Type B pancreatic cell (in vitro differentiated cells): ENCODE data around the gene PAPPA. TPM values are rescaled to one million over a fixed set of nuclear protein-coding genes. Genes with fewer than 3 reads are reported as not detected.

ENCODE experiments used
- DNase-seq: peaks from one replicate; pipeline ENCODE4 v3.0.0; 2021; ENCODE audit warnings: mixed read lengths; ENCODE audit not compliant: unreplicated experiment; ENCODE audit errors: extremely low spot score
- H3K27ac Mint-ChIP-seq: 2 replicates; pipeline ENCODE4 v1.8.0; 2021; ENCODE audit warnings: mild to moderate bottlenecking, mixed read lengths
- H3K27me3 Mint-ChIP-seq: 2 replicates; pipeline ENCODE4 v1.8.0; 2021; ENCODE audit warnings: mixed read lengths
- H3K36me3 Mint-ChIP-seq: 2 replicates; pipeline ENCODE4 v1.8.0; 2021; ENCODE audit warnings: mixed read lengths
- H3K4me1 Mint-ChIP-seq: one replicate; pipeline ENCODE4 v1.8.0; 2021; ENCODE audit warnings: mixed read lengths; ENCODE audit not compliant: unreplicated experiment
- H3K4me3 Mint-ChIP-seq: 2 replicates; pipeline ENCODE4 v1.8.0; 2021; ENCODE audit warnings: mild to moderate bottlenecking, mixed read lengths
- H3K9me3 Mint-ChIP-seq: 2 replicates; pipeline ENCODE4 v1.8.0; 2021; ENCODE audit warnings: mixed read lengths
- CTCF ChIP-seq: fragments of 200-600 bp; sonication (generic); conservative IDR thresholded peaks from 2 replicates; pipeline ENCODE4 v1.5.0; 2021; ENCODE audit warnings: antibody characterized with exemption, mild to moderate bottlenecking
- total RNA-seq: library from RNA; stranded (reverse); gene quantifications from 2 replicates; pipeline ENCODE4 v1.2.1, GENCODE V29; 2021; ENCODE audit warnings: low replicate concordance

PAPPA gene
- total RNA-seq, 1 donor from 2014 or later = 11.0 TPM

DNA sequence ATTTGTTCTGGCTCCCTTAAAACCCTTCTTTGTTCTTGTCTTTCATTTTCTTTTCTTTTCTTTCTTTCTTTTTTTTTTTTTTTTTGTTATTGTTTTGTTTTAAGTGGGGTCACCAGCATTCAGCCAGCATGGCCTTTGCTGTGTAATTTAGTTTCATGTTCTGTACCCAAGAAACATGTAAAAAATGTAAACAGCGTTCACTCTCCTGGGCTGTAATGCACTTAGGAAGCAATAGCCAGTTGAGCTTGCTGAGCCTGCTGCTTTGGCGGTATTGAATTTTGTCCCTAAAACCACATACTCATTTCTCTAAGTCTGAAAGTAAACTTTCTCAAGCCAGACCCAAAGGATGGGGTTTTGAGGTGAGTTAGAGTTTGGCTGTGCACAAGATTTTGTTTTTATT lies 158.6 kb downstream of the PAPPA start:
- no peak for TF ChIP-seq CTCF
- peaks cover 11% of the 10 kb centered on the region for H3K4me1 Mint-ChIP-seq
- no peak for DNase-seq
- no peak overlapping the region for H3K4me3 Mint-ChIP-seq
- no peak overlapping the region for H3K27ac Mint-ChIP-seq
- peaks cover 6% of the 10 kb centered on the region for H3K36me3 Mint-ChIP-seq
- peaks cover 10% of the 10 kb centered on the region for H3K27me3 Mint-ChIP-seq
- no peaks in the 10 kb centered on the region for H3K9me3 Mint-ChIP-seq

GRCh38 chr9:116313638-116314037 lies 160.0 kb downstream of the PAPPA start:
- no peak overlapping the region for H3K27ac Mint-ChIP-seq
- DNase-seq = no peak
- TF ChIP-seq CTCF = no peak
- H3K27me3 Mint-ChIP-seq = peaks cover 14% of the 10 kb centered on the region
- no peaks in the 10 kb centered on the region for H3K9me3 Mint-ChIP-seq
- no peak overlapping the region for H3K4me3 Mint-ChIP-seq
- H3K4me1 Mint-ChIP-seq = peaks cover 20% of the 10 kb centered on the region
- H3K36me3 Mint-ChIP-seq = peaks cover 6% of the 10 kb centered on the region

DNA sequence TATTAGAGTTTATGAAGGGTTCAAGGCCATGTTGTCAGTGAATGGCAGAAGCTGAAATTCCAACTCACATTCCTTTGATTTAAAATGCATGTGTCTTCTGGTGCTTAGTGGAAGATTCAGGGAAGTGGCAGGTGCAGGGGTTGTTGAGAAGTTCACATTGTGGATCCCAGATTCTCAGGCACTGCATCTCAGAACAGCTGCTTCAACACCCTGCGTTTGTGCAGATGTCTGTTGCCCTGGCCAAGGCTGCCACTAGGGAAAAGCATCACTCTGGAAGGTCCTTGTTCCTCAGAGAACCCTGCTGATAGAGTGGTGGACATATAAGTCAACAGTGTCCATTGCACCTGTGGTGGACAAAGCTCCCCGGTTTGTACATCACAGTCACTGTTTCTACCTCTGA lies 162.7 kb downstream of the PAPPA start:
- DNase-seq = no peak
- no peak for TF ChIP-seq CTCF
- Mint-ChIP-seq H3K27ac (no peak overlapping the region), H3K4me1 (peaks cover 35% of the 10 kb centered on the region), H3K4me3 (no peak overlapping the region), H3K27me3 (peaks cover 10% of the 10 kb centered on the region), H3K9me3 (no peaks in the 10 kb centered on the region), H3K36me3 (peaks cover 6% of the 10 kb centered on the region)

GRCh38 chr9:116317503-116317902 lies 163.9 kb downstream of the PAPPA start:
- no peak overlapping the region for H3K4me3 Mint-ChIP-seq
- DNase-seq = no peak
- H3K27me3 Mint-ChIP-seq = peaks cover 10% of the 10 kb centered on the region
- peaks cover 41% of the 10 kb centered on the region for H3K4me1 Mint-ChIP-seq
- H3K36me3 Mint-ChIP-seq = peaks cover 6% of the 10 kb centered on the region
- H3K27ac Mint-ChIP-seq = no peak overlapping the region
- TF ChIP-seq CTCF = no peak
- no peaks in the 10 kb centered on the region for H3K9me3 Mint-ChIP-seq

DNA sequence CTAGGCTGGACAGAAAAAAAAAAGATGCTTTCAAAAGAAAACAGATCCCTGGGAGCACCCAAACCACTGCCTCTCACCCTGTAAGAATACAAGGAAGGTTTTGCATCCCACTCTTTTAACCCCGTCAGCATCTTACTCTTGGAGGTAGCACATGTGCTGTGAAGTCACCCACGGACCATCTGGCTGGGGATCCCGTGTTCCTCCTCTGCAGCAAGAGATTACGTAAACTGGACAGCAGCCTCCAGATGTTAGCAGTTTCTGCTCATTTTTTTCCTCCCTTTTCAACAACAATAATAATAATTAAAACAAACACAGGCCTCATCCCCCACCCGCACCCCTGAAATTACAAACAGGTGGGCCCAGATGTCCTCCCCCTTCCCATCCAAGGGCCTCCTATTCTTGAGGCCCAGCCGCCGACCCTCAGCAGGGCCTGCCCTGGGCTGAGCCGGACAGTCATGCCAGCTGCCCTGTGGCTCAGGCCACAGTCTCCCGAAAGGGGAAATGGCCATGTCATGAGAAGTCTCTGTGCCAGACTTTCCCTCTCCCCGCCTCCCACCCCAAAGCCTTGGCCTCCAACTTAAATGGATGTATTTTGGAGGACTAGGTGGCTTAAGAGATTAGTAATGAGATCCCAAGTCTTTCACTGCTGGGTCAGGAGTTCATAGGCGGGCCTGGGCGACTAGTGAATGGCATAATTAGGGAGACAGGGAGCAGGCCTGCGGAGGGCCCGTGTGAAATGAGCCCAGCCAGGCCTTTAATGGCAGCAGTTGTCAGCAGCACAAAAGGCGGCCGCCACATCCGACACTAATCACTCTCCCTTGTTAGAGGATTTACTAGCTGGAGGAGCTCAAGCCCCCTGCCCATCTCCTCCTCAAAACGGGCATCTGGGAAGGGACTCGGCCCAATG lies 165.1 kb downstream of the PAPPA start:
- Mint-ChIP-seq H3K36me3 (peaks cover 6% of the 10 kb centered on the region), H3K27ac (no peak overlapping the region), H3K4me1 (peaks cover 53% of the 10 kb centered on the region), H3K9me3 (no peaks in the 10 kb centered on the region), H3K4me3 (peak overlapping the region; percentile 14), H3K27me3 (peaks cover 13% of the 10 kb centered on the region)
- DNase-seq = no peak
- TF ChIP-seq CTCF = no peak
